Stimulated activated CD4-positive, alpha-beta T cell treated with anti-CD3 and anti-CD28 coated beads, Interleukin-15, amount 100 ng/mL, for 24 hours (primary cell): ENCODE data around the gene SLC16A13.
"Not testable (repeated sequence)": the region's sequence is repeated elsewhere in the genome, so short reads cannot be mapped to it uniquely, and the experiment has no call there.

Source experiments
- DNase-seq: peaks from one replicate; pipeline ENCODE4 v3.0.0-alpha.2; 2020

Gene SLC16A13

GRCh38 chr17:7068268-7068667 is 32.5 kb downstream of the SLC16A13 start:
- no peak for DNase-seq

- DNase-seq: no peak
These were observed 34.9 kb downstream of the SLC16A13 start for GRCh38 chr17:7070712-7071111.

- no peak for DNase-seq
These were observed 36.6 kb downstream of the SLC16A13 start for GRCh38 chr17:7072406-7072805.

- DNase-seq: no peak
These were observed 39.1 kb downstream of the SLC16A13 start for GRCh38 chr17:7074931-7075330.

- no peak for DNase-seq
These were observed 42.2 kb downstream of the SLC16A13 start for GRCh38 chr17:7077911-7078546.

GRCh38 chr17:7078711-7079110 is 42.9 kb downstream of the SLC16A13 start:
- no peak for DNase-seq

- DNase-seq: no peak
These were observed 44.0 kb downstream of the SLC16A13 start, which contains the start of gene CLEC10A for GRCh38 chr17:7079581-7080455. Gene CLEC10A, minus strand, starts transcription at chr17:7080251. Its CDS starts 1,439 bp downstream, at chr17:7078812.

- DNase-seq: no peak
These were observed 44.7 kb downstream of the SLC16A13 start for GRCh38 chr17:7080456-7081041.

- no peak for DNase-seq
These were observed 45.7 kb downstream of the SLC16A13 start for GRCh38 chr17:7081341-7082062.

GRCh38 chr17:7083592-7083991 is 47.8 kb downstream of the SLC16A13 start:
- DNase-seq: no peak

- DNase-seq: no peak
These were observed 48.3 kb downstream of the SLC16A13 start for GRCh38 chr17:7084088-7084487.

- DNase-seq: not testable (repeated sequence)
These were observed 52.6 kb downstream of the SLC16A13 start for GRCh38 chr17:7088442-7088841.

- not testable (repeated sequence) for DNase-seq
These were observed 53.8 kb downstream of the SLC16A13 start for GRCh38 chr17:7089570-7089969.
